Mesendoderm (in vitro differentiated cells): Measurements from ENCODE around the gene FOXJ1.

ENCODE experiments used
- DNase-seq: peaks from one replicate; pipeline ENCODE4 v3.0.0; 2013
- H2AK5ac ChIP-seq: 2 replicates; pipeline ENCODE4 v1.6.1; 2013; ENCODE audit warnings: low read length, inconsistent platforms
- H2BK120ac ChIP-seq: 2 replicates; pipeline ENCODE4 v1.6.1; 2013; ENCODE audit warnings: low read depth, mild to moderate bottlenecking, low read length, moderate library complexity, mixed read lengths
- H2BK15ac ChIP-seq: replicated peaks from 2 replicates; pipeline ENCODE4 v1.6.1; 2013; ENCODE audit warnings: low read depth, mild to moderate bottlenecking, moderate library complexity
- H2BK5ac ChIP-seq: 2 replicates; pipeline ENCODE4 v1.6.1; 2013; ENCODE audit warnings: low read length, inconsistent platforms
- H3K18ac ChIP-seq: 2 replicates; pipeline ENCODE4 v1.6.1; 2013; ENCODE audit warnings: mild to moderate bottlenecking, low read length, mixed read lengths
- H3K23ac ChIP-seq: one replicate; pipeline ENCODE4 v1.6.1; 2013; ENCODE audit warnings: low read length
- H3K27ac ChIP-seq: 2 replicates; pipeline ENCODE4 v1.5.1; 2013; ENCODE audit warnings: low read depth, mild to moderate bottlenecking, inconsistent platforms, low read length, moderate library complexity
- H3K27me3 ChIP-seq: 2 replicates; pipeline ENCODE4 v1.6.1; 2013; ENCODE audit warnings: low read length, control low read depth, mild to moderate bottlenecking, inconsistent platforms; ENCODE audit not compliant: insufficient read depth, poor library complexity
- H3K36me3 ChIP-seq: 2 replicates; pipeline ENCODE4 v1.6.1; 2013; ENCODE audit warnings: low read length, inconsistent platforms; ENCODE audit not compliant: control insufficient read depth, insufficient read depth
- H3K4ac ChIP-seq: one replicate; pipeline ENCODE4 v1.6.1; 2013; ENCODE audit warnings: low read depth, mild to moderate bottlenecking, low read length, moderate library complexity
- H3K4me1 ChIP-seq: 2 replicates; pipeline ENCODE4 v1.6.1; 2013; ENCODE audit warnings: low read depth, low read length, inconsistent platforms; ENCODE audit not compliant: control insufficient read depth
- H3K4me2 ChIP-seq: 2 replicates; pipeline ENCODE4 v1.6.1; 2013; ENCODE audit warnings: low read length
- H3K4me3 ChIP-seq: 2 replicates; pipeline ENCODE4 v1.5.1; 2013; ENCODE audit warnings: mild to moderate bottlenecking, low read length
- H3K56ac ChIP-seq: one replicate; pipeline ENCODE4 v1.6.1; 2013; ENCODE audit warnings: low read length
- H3K79me1 ChIP-seq: 2 replicates; pipeline ENCODE4 v1.6.1; 2013; ENCODE audit warnings: low read length, inconsistent platforms
- H3K79me2 ChIP-seq: 2 replicates; pipeline ENCODE4 v1.6.1; 2013; ENCODE audit warnings: mild to moderate bottlenecking, low read length; ENCODE audit not compliant: control insufficient read depth, insufficient read depth
- H3K9ac ChIP-seq: 2 replicates; pipeline ENCODE4 v1.6.1; 2013; ENCODE audit warnings: low read length, inconsistent platforms
- H4K5ac ChIP-seq: one replicate; pipeline ENCODE4 v1.6.1; 2013; ENCODE audit warnings: low read length
- H4K8ac ChIP-seq: one replicate; pipeline ENCODE4 v1.6.1; 2013; ENCODE audit warnings: low read depth, mild to moderate bottlenecking, control low read depth, low read length, moderate library complexity
- whole genome bisulfite sequencing: extraction: QIAGEN DNeasy Blood & Tissue Kit; methylation state at CpG from one replicate; pipeline ENCODE4 v1.1.7; 2013; ENCODE audit warnings: low lambda C conversion rate, missing lambda C conversion rate; ENCODE audit not compliant: insufficient coverage; ENCODE audit errors: extremely low coverage; 5-methylcytosine and 5-hydroxymethylcytosine counted together

The FOXJ1 gene

DNA sequence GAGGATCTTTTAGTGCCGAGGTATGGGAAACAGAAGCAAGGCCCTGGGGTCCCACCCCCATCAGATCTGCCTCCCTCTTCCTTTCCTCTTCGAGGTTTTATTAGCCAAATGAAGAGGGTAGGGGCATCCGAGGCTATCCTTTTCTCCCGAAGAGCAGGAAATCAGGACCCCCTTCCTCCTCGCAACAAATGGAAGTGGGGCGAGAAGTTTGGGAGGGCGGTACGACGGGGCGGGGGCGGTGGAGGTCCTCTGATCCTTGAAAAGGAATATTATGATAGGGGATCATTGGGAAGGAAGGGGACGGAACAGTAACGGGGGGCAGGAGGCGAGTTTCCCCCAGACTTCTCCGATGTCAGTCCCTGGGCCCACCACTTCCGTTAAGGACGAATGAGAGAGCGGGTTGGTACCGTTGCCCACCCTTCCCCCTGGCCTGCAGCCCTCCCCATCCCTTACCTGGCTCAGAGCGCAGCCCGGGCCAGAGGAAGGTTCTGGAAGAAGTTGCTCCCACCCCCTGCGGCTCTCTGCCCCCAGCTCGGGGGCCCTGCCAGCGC, 309 bp downstream of the FOXJ1 start:
- no CpG with 5 or more reads among the region's 24 CpGs for WGBS
- H2BK15ac ChIP-seq, result no peak overlapping the region
- H4K8ac ChIP-seq, result no peak overlapping the region
- DNase-seq, result no peak
- peak overlapping the region; percentile 22 for H3K4me2 ChIP-seq
- no peak overlapping the region for H3K4ac ChIP-seq
- peaks cover 55% of the 10 kb centered on the region for H3K27me3 ChIP-seq
- H3K18ac ChIP-seq, result no peak overlapping the region
- H3K56ac ChIP-seq, result no peak overlapping the region
- H3K4me3 ChIP-seq, result no peak overlapping the region
- H3K23ac ChIP-seq, result no peak overlapping the region
- no peaks in the 10 kb centered on the region for H3K36me3 ChIP-seq
- no peak overlapping the region for H4K5ac ChIP-seq
- H2BK5ac ChIP-seq, result no peak overlapping the region
- H2BK120ac ChIP-seq, result no peak overlapping the region
- no peaks in the 10 kb centered on the region for H3K79me1 ChIP-seq
- no peaks in the 10 kb centered on the region for H3K79me2 ChIP-seq
- no peak overlapping the region for H3K27ac ChIP-seq
- H2AK5ac ChIP-seq, result no peak overlapping the region
- H3K9ac ChIP-seq, result no peak overlapping the region
- no peaks in the 10 kb centered on the region for H3K4me1 ChIP-seq

GRCh38 chr17:76139801-76140660, 1.0 kb downstream of the FOXJ1 start:
- Histone ChIP-seq H3K4me2 (peak overlapping the region; percentile 56), H3K4me3 (peak overlapping the region; percentile 8), H2BK15ac (no peak overlapping the region), H3K27ac (no peak overlapping the region), H4K8ac (no peak overlapping the region), H3K23ac (peak overlapping the region; percentile 19), H4K5ac (no peak overlapping the region), H2AK5ac (no peak overlapping the region), H3K4me1 (no peaks in the 10 kb centered on the region), H3K9ac (peak overlapping the region; percentile 41), H2BK120ac (no peak overlapping the region), H3K56ac (peak overlapping the region; percentile 18), H3K4ac (no peak overlapping the region), H3K27me3 (peaks cover 62% of the 10 kb centered on the region), H2BK5ac (no peak overlapping the region), H3K18ac (no peak overlapping the region), H3K79me2 (no peaks in the 10 kb centered on the region), H3K79me1 (no peaks in the 10 kb centered on the region), H3K36me3 (no peaks in the 10 kb centered on the region)
- peak; percentile 52 for DNase-seq
- no CpG with 5 or more reads among the region's 78 CpGs for WGBS

- H3K27me3 ChIP-seq, result peaks cover 67% of the 10 kb centered on the region
- no peak overlapping the region for H2BK15ac ChIP-seq
- peak overlapping the region; percentile 19 for H3K23ac ChIP-seq
- H4K5ac ChIP-seq, result no peak overlapping the region
- no peak overlapping the region for H3K18ac ChIP-seq
- peak overlapping the region; percentile 18 for H3K56ac ChIP-seq
- no peaks in the 10 kb centered on the region for H3K4me1 ChIP-seq
- no peak overlapping the region for H4K8ac ChIP-seq
- no peak overlapping the region for H3K9ac ChIP-seq
- no CpG with 5 or more reads among the region's 15 CpGs for WGBS
- H2AK5ac ChIP-seq, result no peak overlapping the region
- no peak overlapping the region for H2BK120ac ChIP-seq
- no peak overlapping the region for H3K4me3 ChIP-seq
- no peaks in the 10 kb centered on the region for H3K36me3 ChIP-seq
- no peaks in the 10 kb centered on the region for H3K79me1 ChIP-seq
- H3K4ac ChIP-seq, result no peak overlapping the region
- no peak overlapping the region for H3K27ac ChIP-seq
- no peak for DNase-seq
- H3K4me2 ChIP-seq, result peak overlapping the region; percentile 56
- H2BK5ac ChIP-seq, result no peak overlapping the region
- no peaks in the 10 kb centered on the region for H3K79me2 ChIP-seq
Measured at GRCh38 chr17:76138896-76139752, 1.9 kb downstream of the FOXJ1 start.

GRCh38 chr17:76138234-76138895, 2.7 kb downstream of the FOXJ1 start:
- H3K4me3 ChIP-seq, result no peak overlapping the region
- no peak overlapping the region for H4K5ac ChIP-seq
- H2BK120ac ChIP-seq, result no peak overlapping the region
- no peak overlapping the region for H3K4me2 ChIP-seq
- no peak overlapping the region for H2BK15ac ChIP-seq
- WGBS, result no CpG with 5 or more reads among the region's 23 CpGs
- no peak overlapping the region for H3K18ac ChIP-seq
- H3K4me1 ChIP-seq, result no peaks in the 10 kb centered on the region
- DNase-seq, result peak; percentile 66
- no peak overlapping the region for H2AK5ac ChIP-seq
- H3K36me3 ChIP-seq, result no peaks in the 10 kb centered on the region
- H3K56ac ChIP-seq, result peak overlapping the region; percentile 25
- H4K8ac ChIP-seq, result no peak overlapping the region
- no peak overlapping the region for H3K4ac ChIP-seq
- H3K9ac ChIP-seq, result no peak overlapping the region
- no peaks in the 10 kb centered on the region for H3K79me2 ChIP-seq
- H3K27me3 ChIP-seq, result peaks cover 71% of the 10 kb centered on the region
- peak overlapping the region; percentile 45 for H3K23ac ChIP-seq
- H2BK5ac ChIP-seq, result no peak overlapping the region
- no peak overlapping the region for H3K27ac ChIP-seq
- no peaks in the 10 kb centered on the region for H3K79me1 ChIP-seq

GRCh38 chr17:76137351-76138233, 3.5 kb downstream of the FOXJ1 start:
- Histone ChIP-seq H3K4me3 (no peak overlapping the region), H3K27ac (no peak overlapping the region)

More at GRCh38 chr17:76137351-76138233, 3.5 kb downstream of the FOXJ1 start:
- no peak for DNase-seq
- no peaks in the 10 kb centered on the region for H3K79me1 ChIP-seq
- no peak overlapping the region for H3K4ac ChIP-seq
- H3K36me3 ChIP-seq, result no peaks in the 10 kb centered on the region
- no peak overlapping the region for H3K18ac ChIP-seq
- H4K8ac ChIP-seq, result no peak overlapping the region
- H3K56ac ChIP-seq, result peak overlapping the region; percentile 7
- H2BK5ac ChIP-seq, result no peak overlapping the region
- H3K9ac ChIP-seq, result no peak overlapping the region
- WGBS, result no CpG with 5 or more reads among the region's 54 CpGs
- no peak overlapping the region for H3K4me2 ChIP-seq
- no peak overlapping the region for H2AK5ac ChIP-seq
- H2BK15ac ChIP-seq, result no peak overlapping the region
- no peak overlapping the region for H2BK120ac ChIP-seq
- H4K5ac ChIP-seq, result no peak overlapping the region
- no peaks in the 10 kb centered on the region for H3K4me1 ChIP-seq
- H3K27me3 ChIP-seq, result peaks cover 71% of the 10 kb centered on the region
- H3K79me2 ChIP-seq, result no peaks in the 10 kb centered on the region
- H3K23ac ChIP-seq, result peak overlapping the region; percentile 45
